ENCODE data around the gene PDE4DIP. TPM values are rescaled to one million over a fixed set of nuclear protein-coding genes. Genes with fewer than 3 reads are reported as not detected.
"Not testable (repeated sequence)": the region's sequence is repeated elsewhere in the genome, so short reads cannot be mapped to it uniquely, and the experiment has no call there.

PDE4DIP gene
- total RNA-seq, result 13.6 TPM
- 15.7 TPM for polyA plus RNA-seq
- long read RNA-seq, donor 1, result 0 reads
- long read RNA-seq, donor 2, full-length matches to known transcripts, result 5 of 21 reads
- long read RNA-seq, donor 2, partial matches to known transcripts, result 16 of 21 reads
- long read RNA-seq, donor 2, other reads (novel, unspliced or antisense), result 0 of 21 reads
- long read RNA-seq, donor 3, full-length matches to known transcripts, result 1 of 16 reads
- long read RNA-seq, donor 3, partial matches to known transcripts, result 15 of 16 reads
- long read RNA-seq, donor 3, other reads (novel, unspliced or antisense), result 0 of 16 reads
- long read RNA-seq, donor 4, full-length matches to known transcripts, result 1 of 1 reads
- long read RNA-seq, donor 4, partial matches to known transcripts, result 0 of 1 reads
- long read RNA-seq, donor 4, other reads (novel, unspliced or antisense), result 0 of 1 reads
- long read RNA-seq, donor 5, full-length matches to known transcripts, result 2 of 23 reads
- long read RNA-seq, donor 5, partial matches to known transcripts, result 21 of 23 reads
- long read RNA-seq, donor 5, other reads (novel, unspliced or antisense), result 0 of 23 reads
- long read RNA-seq, donor 6, full-length matches to known transcripts, result 2 of 2 reads
- long read RNA-seq, donor 6, partial matches to known transcripts, result 0 of 2 reads
- long read RNA-seq, donor 6, other reads (novel, unspliced or antisense), result 0 of 2 reads
- long read RNA-seq, donor 7, full-length matches to known transcripts, result 2 of 11 reads
- long read RNA-seq, donor 7, partial matches to known transcripts, result 9 of 11 reads
- long read RNA-seq, donor 7, other reads (novel, unspliced or antisense), result 0 of 11 reads
- long read RNA-seq, donor 8, full-length matches to known transcripts, result 2 of 2 reads
- long read RNA-seq, donor 8, partial matches to known transcripts, result 0 of 2 reads
- long read RNA-seq, donor 8, other reads (novel, unspliced or antisense), result 0 of 2 reads
- long read RNA-seq, donor 9, partial matches to known transcripts, result 0 of 1 reads
- long read RNA-seq, donor 9, other reads (novel, unspliced or antisense), result 0 of 1 reads
- long read RNA-seq, donor 10, full-length matches to known transcripts, result 2 of 2 reads
- long read RNA-seq, donor 10, partial matches to known transcripts, result 0 of 2 reads
- long read RNA-seq, donor 10, other reads (novel, unspliced or antisense), result 0 of 2 reads

- H3K27ac ChIP-seq (ENCODE audit: low read depth in 1 of 2, low read length in 1 of 2); H3K4me3 ChIP-seq (ENCODE audit: low read length in 2 of 2); H3K27me3 ChIP-seq (ENCODE audit: control insufficient read depth in 2 of 2, insufficient read depth in 1 of 2, low read length in 1 of 2); DNase-seq (ENCODE audit: low read depth in 6 of 9, low spot score in 9 of 9); H3K36me3 ChIP-seq (ENCODE audit: control insufficient read depth in 2 of 2, insufficient read depth in 2 of 2, low read length in 1 of 2); H3K9me3 ChIP-seq (ENCODE audit: control insufficient read depth in 2 of 2, insufficient read depth in 1 of 2, low read length in 1 of 2); H3K4me1 ChIP-seq (ENCODE audit: control insufficient read depth in 2 of 2, insufficient read depth in 2 of 2, low read length in 2 of 2): not testable (repeated sequence)
- under 1% methylated on average over 13 of the region's 36 CpGs for WGBS
Measured at GRCh38 chr1:148844220-148844619, at the start of gene PDE4DIP. Gene PDE4DIP (plus strand): TSS chr1:148844428. CDS start chr1:148844775, 347 bp downstream.

GRCh38 chr1:148808268-148808928, 35.8 kb upstream of the PDE4DIP start:
- H3K9me3 ChIP-seq (ENCODE audit: control insufficient read depth in 2 of 2, insufficient read depth in 1 of 2, low read length in 1 of 2); H3K27me3 ChIP-seq (ENCODE audit: control insufficient read depth in 2 of 2, insufficient read depth in 1 of 2, low read length in 1 of 2); H3K4me1 ChIP-seq (ENCODE audit: control insufficient read depth in 2 of 2, insufficient read depth in 2 of 2, low read length in 2 of 2); H3K4me3 ChIP-seq (ENCODE audit: low read length in 2 of 2); DNase-seq (ENCODE audit: low read depth in 6 of 9, low spot score in 9 of 9); H3K27ac ChIP-seq (ENCODE audit: low read depth in 1 of 2, low read length in 1 of 2); H3K36me3 ChIP-seq (ENCODE audit: control insufficient read depth in 2 of 2, insufficient read depth in 2 of 2, low read length in 1 of 2): not testable (repeated sequence)
- no CpG with 5 or more reads among the region's 50 CpGs for WGBS

GRCh38 chr1:148808929-148809283, 35.3 kb upstream of the PDE4DIP start:
- not testable (repeated sequence) for H3K4me3 ChIP-seq (ENCODE audit: low read length in 2 of 2); H3K36me3 ChIP-seq (ENCODE audit: control insufficient read depth in 2 of 2, insufficient read depth in 2 of 2, low read length in 1 of 2); DNase-seq (ENCODE audit: low read depth in 6 of 9, low spot score in 9 of 9); H3K4me1 ChIP-seq (ENCODE audit: control insufficient read depth in 2 of 2, insufficient read depth in 2 of 2, low read length in 2 of 2); H3K27me3 ChIP-seq (ENCODE audit: control insufficient read depth in 2 of 2, insufficient read depth in 1 of 2, low read length in 1 of 2); H3K9me3 ChIP-seq (ENCODE audit: control insufficient read depth in 2 of 2, insufficient read depth in 1 of 2, low read length in 1 of 2); H3K27ac ChIP-seq (ENCODE audit: low read depth in 1 of 2, low read length in 1 of 2)
- no CpG with 5 or more reads among the region's 6 CpGs for WGBS

- not testable (repeated sequence) for H3K9me3 ChIP-seq (ENCODE audit: control insufficient read depth in 2 of 2, insufficient read depth in 1 of 2, low read length in 1 of 2); H3K27me3 ChIP-seq (ENCODE audit: control insufficient read depth in 2 of 2, insufficient read depth in 1 of 2, low read length in 1 of 2); H3K4me1 ChIP-seq (ENCODE audit: control insufficient read depth in 2 of 2, insufficient read depth in 2 of 2, low read length in 2 of 2); DNase-seq (ENCODE audit: low read depth in 6 of 9, low spot score in 9 of 9); H3K27ac ChIP-seq (ENCODE audit: low read depth in 1 of 2, low read length in 1 of 2); H3K36me3 ChIP-seq (ENCODE audit: control insufficient read depth in 2 of 2, insufficient read depth in 2 of 2, low read length in 1 of 2); H3K4me3 ChIP-seq (ENCODE audit: low read length in 2 of 2)
- 89% methylated on average over 1 of the region's 7 CpGs for WGBS
Measured at GRCh38 chr1:148822180-148822579, 22.0 kb upstream of the PDE4DIP start.

GRCh38 chr1:148823822-148824221, 20.4 kb upstream of the PDE4DIP start:
- not testable (repeated sequence) for H3K4me1 ChIP-seq (ENCODE audit: control insufficient read depth in 2 of 2, insufficient read depth in 2 of 2, low read length in 2 of 2); DNase-seq (ENCODE audit: low read depth in 6 of 9, low spot score in 9 of 9); H3K9me3 ChIP-seq (ENCODE audit: control insufficient read depth in 2 of 2, insufficient read depth in 1 of 2, low read length in 1 of 2); H3K27me3 ChIP-seq (ENCODE audit: control insufficient read depth in 2 of 2, insufficient read depth in 1 of 2, low read length in 1 of 2); H3K4me3 ChIP-seq (ENCODE audit: low read length in 2 of 2); H3K36me3 ChIP-seq (ENCODE audit: control insufficient read depth in 2 of 2, insufficient read depth in 2 of 2, low read length in 1 of 2); H3K27ac ChIP-seq (ENCODE audit: low read depth in 1 of 2, low read length in 1 of 2)
- no CpG with 5 or more reads among the region's 2 CpGs for WGBS

- H3K36me3 ChIP-seq (ENCODE audit: control insufficient read depth in 2 of 2, insufficient read depth in 2 of 2, low read length in 1 of 2); H3K9me3 ChIP-seq (ENCODE audit: control insufficient read depth in 2 of 2, insufficient read depth in 1 of 2, low read length in 1 of 2); H3K4me1 ChIP-seq (ENCODE audit: control insufficient read depth in 2 of 2, insufficient read depth in 2 of 2, low read length in 2 of 2); DNase-seq (ENCODE audit: low read depth in 6 of 9, low spot score in 9 of 9); H3K27me3 ChIP-seq (ENCODE audit: control insufficient read depth in 2 of 2, insufficient read depth in 1 of 2, low read length in 1 of 2); H3K27ac ChIP-seq (ENCODE audit: low read depth in 1 of 2, low read length in 1 of 2); H3K4me3 ChIP-seq (ENCODE audit: low read length in 2 of 2): not testable (repeated sequence)
- no CpG with 5 or more reads among the region's 2 CpGs for WGBS
Measured at GRCh38 chr1:148825029-148825428, 19.2 kb upstream of the PDE4DIP start.

- not testable (repeated sequence) for H3K36me3 ChIP-seq (ENCODE audit: control insufficient read depth in 2 of 2, insufficient read depth in 2 of 2, low read length in 1 of 2); H3K4me3 ChIP-seq (ENCODE audit: low read length in 2 of 2); H3K27me3 ChIP-seq (ENCODE audit: control insufficient read depth in 2 of 2, insufficient read depth in 1 of 2, low read length in 1 of 2); H3K27ac ChIP-seq (ENCODE audit: low read depth in 1 of 2, low read length in 1 of 2); H3K9me3 ChIP-seq (ENCODE audit: control insufficient read depth in 2 of 2, insufficient read depth in 1 of 2, low read length in 1 of 2); DNase-seq (ENCODE audit: low read depth in 6 of 9, low spot score in 9 of 9); H3K4me1 ChIP-seq (ENCODE audit: control insufficient read depth in 2 of 2, insufficient read depth in 2 of 2, low read length in 2 of 2)
- 73% methylated on average over 1 of the region's 2 CpGs for WGBS
Measured at GRCh38 chr1:148828531-148828930, 15.7 kb upstream of the PDE4DIP start.

GRCh38 chr1:148828962-148829361, 15.3 kb upstream of the PDE4DIP start:
- DNase-seq (ENCODE audit: low read depth in 6 of 9, low spot score in 9 of 9); H3K27ac ChIP-seq (ENCODE audit: low read depth in 1 of 2, low read length in 1 of 2); H3K4me3 ChIP-seq (ENCODE audit: low read length in 2 of 2); H3K9me3 ChIP-seq (ENCODE audit: control insufficient read depth in 2 of 2, insufficient read depth in 1 of 2, low read length in 1 of 2); H3K27me3 ChIP-seq (ENCODE audit: control insufficient read depth in 2 of 2, insufficient read depth in 1 of 2, low read length in 1 of 2); H3K36me3 ChIP-seq (ENCODE audit: control insufficient read depth in 2 of 2, insufficient read depth in 2 of 2, low read length in 1 of 2); H3K4me1 ChIP-seq (ENCODE audit: control insufficient read depth in 2 of 2, insufficient read depth in 2 of 2, low read length in 2 of 2): not testable (repeated sequence)
